IMR-90 (cell line): Measurements from ENCODE around the gene SUDS3. TPM values are rescaled to one million over a fixed set of nuclear protein-coding genes. Genes with fewer than 3 reads are reported as not detected.

Experiments
- ATAC-seq: fragments of 200-7000 bp; cut with Tn5 transposase; 2 replicates; pipeline ENCODE4 v1.9.1; 2020; ENCODE audit warnings: low read depth, mild to moderate bottlenecking, moderate library complexity
- BruUV-seq: library from RNA; stranded (reverse); fragments of 400-500 nt; replicated peaks from 2 replicates; lab custom pipeline; 2021; lab: Mats Ljungman, UMichigan
- CTCF ChIA-PET: fragments of 300-600 bp; formaldehyde crosslinking; extraction: SDS; loops from one replicate; lab custom pipeline; 2021; ENCODE audit warnings: antibody characterized with exemption; lab: Yijun Ruan, JAX
- POLR2A ChIA-PET: fragments of 300-600 bp; sonication (Branson Sonifier 250); formaldehyde crosslinking; loops from one replicate; lab custom pipeline; 2022; ENCODE audit warnings: antibody characterized with exemption; ENCODE audit not compliant: unreplicated experiment; lab: Charles Lee
- DNase-seq: peaks from one replicate; pipeline ENCODE4 v3.0.0; 2013
- H2AFZ ChIP-seq: replicated peaks from 2 replicates; pipeline ENCODE3; 2013; ENCODE audit warnings: low read length, mild to moderate bottlenecking; ENCODE audit not compliant: poor library complexity
- H2AK5ac ChIP-seq: 2 replicates; pipeline ENCODE4 v1.6.1; 2013; ENCODE audit warnings: low read depth, low read length, inconsistent platforms
- H2AK9ac ChIP-seq: replicated peaks from 2 replicates; pipeline ENCODE3; 2013; ENCODE audit warnings: mild to moderate bottlenecking, low read depth, low read length, moderate library complexity; ENCODE audit not compliant: poor library complexity
- H2BK120ac ChIP-seq: 2 replicates; pipeline ENCODE4 v1.6.1; 2013; ENCODE audit warnings: low read depth, low read length, inconsistent platforms
- H2BK15ac ChIP-seq: 3 replicates; pipeline ENCODE4 v1.6.1; 2013; ENCODE audit warnings: low read depth, low read length, inconsistent platforms
- H2BK20ac ChIP-seq: 2 replicates; pipeline ENCODE4 v1.6.1; 2013; ENCODE audit warnings: low read depth, mild to moderate bottlenecking, inconsistent platforms, low read length, moderate library complexity
- H2BK5ac ChIP-seq: 2 replicates; pipeline ENCODE4 v1.6.1; 2013; ENCODE audit warnings: mild to moderate bottlenecking, low read depth, low read length, inconsistent platforms; ENCODE audit not compliant: poor library complexity, severe bottlenecking
- H3K14ac ChIP-seq: replicated peaks from 2 replicates; pipeline ENCODE4 v1.6.1; 2013; ENCODE audit warnings: low read depth, low read length, inconsistent platforms
- H3K18ac ChIP-seq: 2 replicates; pipeline ENCODE4 v1.6.1; 2013; ENCODE audit warnings: low read depth, low read length, control low read depth
- H3K23ac ChIP-seq: 2 replicates; pipeline ENCODE4 v1.6.1; 2013; ENCODE audit warnings: low read depth, low read length, inconsistent platforms
- H3K27ac ChIP-seq: 2 replicates; pipeline ENCODE4 v1.5.1; 2013; ENCODE audit warnings: mild to moderate bottlenecking, control low read depth, low read length; ENCODE audit not compliant: insufficient read depth
- H3K27me3 ChIP-seq: 2 replicates; pipeline ENCODE4 v1.6.1; 2013; ENCODE audit warnings: low read length; ENCODE audit not compliant: control insufficient read depth, insufficient read depth
- H3K36me3 ChIP-seq: 2 replicates; pipeline ENCODE4 v1.6.1; 2013; ENCODE audit warnings: low read length, mixed read lengths; ENCODE audit not compliant: control insufficient read depth, insufficient read depth
- H3K4ac ChIP-seq: 2 replicates; pipeline ENCODE4 v1.6.1; 2013; ENCODE audit warnings: low read depth, low read length, inconsistent platforms
- H3K4me1 ChIP-seq: 2 replicates; pipeline ENCODE4 v1.6.1; 2013; ENCODE audit warnings: low read length, mixed read lengths; ENCODE audit not compliant: control insufficient read depth, insufficient read depth
- H3K4me2 ChIP-seq: 2 replicates; pipeline ENCODE4 v1.6.1; 2013; ENCODE audit warnings: low read depth, mild to moderate bottlenecking, control low read depth, low read length, moderate library complexity
- H3K4me3 ChIP-seq: 2 replicates; pipeline ENCODE4 v1.5.1; 2013; ENCODE audit warnings: low read depth, mild to moderate bottlenecking, control low read depth, low read length, moderate library complexity; ENCODE audit not compliant: insufficient read depth
- H3K56ac ChIP-seq: 2 replicates; pipeline ENCODE4 v1.6.1; 2013; ENCODE audit warnings: low read length, inconsistent platforms; ENCODE audit not compliant: insufficient read depth; ENCODE audit errors: extremely low read depth
- H3K79me1 ChIP-seq, 2 experiments: 2 replicates each; pipeline ENCODE4 v1.6.1; 2013; ENCODE audit warnings: low read length in 2 of 2, inconsistent platforms in 1 of 2, low read depth in 1 of 2
- H3K9ac ChIP-seq: 2 replicates; pipeline ENCODE4 v1.6.1; 2013; ENCODE audit warnings: low read depth, low read length, control low read depth
- H3K9me1 ChIP-seq: 2 replicates; pipeline ENCODE4 v1.6.1; 2013; ENCODE audit warnings: low read length, inconsistent platforms; ENCODE audit not compliant: insufficient read depth
- H3K9me3 ChIP-seq: 2 replicates; pipeline ENCODE4 v1.6.1; 2013; ENCODE audit warnings: low read length; ENCODE audit not compliant: control insufficient read depth, insufficient read depth
- H4K20me1 ChIP-seq: 2 replicates; pipeline ENCODE4 v1.6.1; 2013; ENCODE audit warnings: low read length, inconsistent platforms; ENCODE audit not compliant: insufficient read depth
- H4K5ac ChIP-seq: 2 replicates; pipeline ENCODE4 v1.6.1; 2013; ENCODE audit warnings: mild to moderate bottlenecking, low read depth, low read length, control low read depth
- H4K8ac ChIP-seq, 2 experiments: 2 replicates each; pipeline ENCODE4 v1.6.1; 2013; ENCODE audit warnings: low read depth in 2 of 2, low read length in 2 of 2, control low read depth in 1 of 2, inconsistent platforms in 1 of 2
- H4K91ac ChIP-seq: 2 replicates; pipeline ENCODE4 v1.6.1; 2013; ENCODE audit warnings: low read depth, low read length, inconsistent platforms; ENCODE audit not compliant: insufficient read depth
- BHLHE40 ChIP-seq: fragments of 150-350 bp; IDR thresholded peaks from 2 replicates; pipeline ENCODE4 v1.6.1; 2016; ENCODE audit warnings: mild to moderate bottlenecking, low read depth, low read length
- CEBPB ChIP-seq: IDR thresholded peaks from 2 replicates; pipeline ENCODE4 v1.6.1; 2012; ENCODE audit warnings: low read depth, low read length, improper control_type of control experiment
- MXI1 ChIP-seq: IDR thresholded peaks from 2 replicates; pipeline ENCODE4 v1.6.1; 2012; ENCODE audit warnings: low read depth, mild to moderate bottlenecking, low read length, moderate library complexity, borderline replicate concordance
- NFE2L2 ChIP-seq: fragments of 150-350 bp; IDR thresholded peaks from 2 replicates; pipeline ENCODE4 v1.6.1; 2016; ENCODE audit warnings: low read depth, mild to moderate bottlenecking, low read length
- RCOR1 ChIP-seq: IDR thresholded peaks from 2 replicates; pipeline ENCODE4 v1.6.1; 2012; ENCODE audit warnings: mild to moderate bottlenecking, low read length, improper control_type of control experiment; ENCODE audit not compliant: insufficient replicate concordance
- RFX5 ChIP-seq: IDR thresholded peaks from 2 replicates; pipeline ENCODE4 v1.8.0; 2012; ENCODE audit warnings: low read depth, mild to moderate bottlenecking, low read length, moderate library complexity
- SMC3 ChIP-seq: fragments of 150-350 bp; IDR thresholded peaks from 2 replicates; pipeline ENCODE4 v1.6.1; 2016; ENCODE audit warnings: low read depth, mild to moderate bottlenecking, antibody characterized with exemption, low read length, moderate library complexity
- WGBS, 2 experiments: methylation state at CpG; one replicate each; pipeline versions ENCODE4 v1.1.5 to v1.1.7; 2013; ENCODE audit warnings: missing lambda C conversion rate in 2 of 2; ENCODE audit not compliant: insufficient read length in 1 of 2; ENCODE audit errors: extremely low coverage in 2 of 2; 5-methylcytosine and 5-hydroxymethylcytosine counted together
- dilution Hi-C: fragments of 300-500 bp; cut with HindIII; formaldehyde crosslinking; loops from one replicate; pipeline ENCODE4 v1.14.3; 2018; ENCODE audit warnings: low sequenced_read_pairs; ENCODE audit not compliant: unreplicated experiment
- in situ Hi-C: fragments of 300-500 bp; cut with MboI; formaldehyde crosslinking; loops from 3 replicates; pipeline ENCODE4 v1.14.3; 2019; ENCODE audit warnings: low sequenced_read_pairs, inconsistent platforms, mixed read lengths
- intact Hi-C: fragments of 100-400 bp; cut with micrococcal nuclease; formaldehyde crosslinking; loops from 2 replicates; pipeline ENCODE4 v1.10.0; 2022
- polyA plus RNA-seq, 3 experiments: library from polyadenylated mRNA; depleted of rRNA; stranded (reverse); fragments of >200 nt; gene quantifications; 2 replicates each; pipeline ENCODE4 v1.2.3, GENCODE V29; 2012; ENCODE audit warnings: low replicate concordance in 1 of 3
- total RNA-seq: library from RNA; depleted of rRNA; stranded (reverse); fragments of >200 nt; gene quantifications from 2 replicates; pipeline ENCODE4 v1.2.3, GENCODE V29; 2012
- TF ChIP-seq, protein P1 (sequence below): fragments of 150-350 bp; IDR thresholded peaks from 2 replicates; pipeline ENCODE4 v1.6.1; 2016; ENCODE audit warnings: low read depth, mild to moderate bottlenecking, low read length, moderate library complexity, borderline replicate concordance

SUDS3 gene
- total and polyA plus RNA-seq, 2 of the 4 experiments (the other 2 are of a cell fraction): 13.4 to 13.8 TPM

DNA sequence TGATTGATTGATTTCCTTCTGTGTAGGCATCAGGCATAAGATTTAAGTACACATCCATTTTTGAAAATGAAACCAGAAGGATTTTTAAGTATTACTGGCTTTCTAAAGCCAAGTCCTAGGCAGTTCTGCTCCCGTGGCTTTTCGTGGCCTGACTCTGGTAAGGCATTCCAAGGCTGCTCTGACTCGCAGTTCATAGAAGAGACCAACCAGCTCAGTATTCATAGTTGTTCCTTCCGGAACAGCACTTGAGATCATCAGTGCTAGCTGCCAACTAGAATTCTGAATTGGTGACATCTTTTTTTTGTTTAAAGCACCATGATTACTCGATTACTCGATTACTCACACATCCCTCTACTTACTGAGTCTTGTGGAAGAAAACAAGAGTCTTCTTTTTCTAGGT lies 25.9 kb downstream of the SUDS3 start:
- POLR2A ChIA-PET: no interaction called here
- Histone ChIP-seq H3K9ac (no peak overlapping the region), H2AK9ac (no peak overlapping the region), H2BK120ac (no peak overlapping the region), H4K20me1 (no peaks in the 10 kb centered on the region), H4K5ac (no peak overlapping the region), H3K4me2 (no peak overlapping the region), H3K56ac (no peak overlapping the region), H4K91ac (no peak overlapping the region), H3K14ac (no peak overlapping the region), H3K23ac (no peak overlapping the region), H3K4me3 (no peak overlapping the region), H2AK5ac (no peak overlapping the region), H2BK15ac (no peak overlapping the region), H3K18ac (no peak overlapping the region), H4K8ac (no peak overlapping the region), H3K4ac (no peak overlapping the region), H3K27ac (no peak overlapping the region), H2BK20ac (no peak overlapping the region), H2BK5ac (no peak overlapping the region), H3K79me1 (peaks cover 3 to 8% of the 10 kb centered on the region in 2 experiments; a peak in 2 of 4 replicates), H3K4me1 (peaks cover 3% of the 10 kb centered on the region), H3K27me3 (no peaks in the 10 kb centered on the region), H2AFZ (no peak overlapping the region), H3K9me3 (no peaks in the 10 kb centered on the region), H3K9me1 (0 out of 2 replicates have a peak, but pooled peaks cover 8% of the 10 kb centered on the region), H3K36me3 (peaks cover 32% of the 10 kb centered on the region)
- TF ChIP-seq SMC3: no peak
- TF ChIP-seq BHLHE40: no peak
- no peak for TF ChIP-seq MXI1
- TF ChIP-seq, protein P1, sequence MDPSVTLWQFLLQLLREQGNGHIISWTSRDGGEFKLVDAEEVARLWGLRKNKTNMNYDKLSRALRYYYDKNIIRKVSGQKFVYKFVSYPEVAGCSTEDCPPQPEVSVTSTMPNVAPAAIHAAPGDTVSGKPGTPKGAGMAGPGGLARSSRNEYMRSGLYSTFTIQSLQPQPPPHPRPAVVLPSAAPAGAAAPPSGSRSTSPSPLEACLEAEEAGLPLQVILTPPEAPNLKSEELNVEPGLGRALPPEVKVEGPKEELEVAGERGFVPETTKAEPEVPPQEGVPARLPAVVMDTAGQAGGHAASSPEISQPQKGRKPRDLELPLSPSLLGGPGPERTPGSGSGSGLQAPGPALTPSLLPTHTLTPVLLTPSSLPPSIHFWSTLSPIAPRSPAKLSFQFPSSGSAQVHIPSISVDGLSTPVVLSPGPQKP: no peak
- TF ChIP-seq NFE2L2: no peak
- TF ChIP-seq RFX5: no peak
- no peak for TF ChIP-seq RCOR1
- no peak for TF ChIP-seq CEBPB
- intact Hi-C loops: loop anchor here (10.0 kb wide), 2 partner anchors 573 to 773 kb away; partner anchors contain the start of gene HSPB8
- in situ Hi-C loops: loop anchor here (10.0 to 25.0 kb wide), 4 partner anchors 785 to 1263 kb away; partner anchors contain the start of genes HSPB8 and PRKAB1
- DNase-seq: peak; percentile 93
- WGBS, 2 experiments: 27% methylated on average over 3 of the region's 6 CpGs; no CpG with 5 or more reads in 1 of the 2 experiments
- dilution Hi-C loops: no loop called here
- ATAC-seq: peak; percentile 91
- CTCF ChIA-PET: interaction anchor here (0.6 kb wide), 2 partner anchors 18 to 25 kb away, joined by 3 read pairs; no protein-coding TSS in a partner anchor
- no TSS peak for BruUV-seq
